HL-60 (cell line): Measurements from ENCODE around the gene LIN52.

ENCODE experiments used
- DNase-seq, 2 experiments: peaks; one replicate each; pipeline ENCODE4 v3.0.0-alpha.2; 2010 to 2020; ENCODE audit warnings: low read depth in 1 of 2, low spot score in 1 of 2
- H3K27ac ChIP-seq: fragments of 250-450 bp; sonication (Bioruptor Pico); replicated peaks from 2 replicates; pipeline ENCODE4 v1.5.1; 2020; ENCODE audit warnings: mild to moderate bottlenecking, moderate library complexity
- H3K27me3 ChIP-seq: fragments of 250-450 bp; sonication (Bioruptor Pico); 2 replicates; pipeline ENCODE4 v1.5.1; 2021; ENCODE audit warnings: mild to moderate bottlenecking, moderate library complexity; ENCODE audit not compliant: insufficient read depth, poor library complexity, severe bottlenecking
- H3K4me3 ChIP-seq: replicated peaks from 2 replicates; pipeline ENCODE4 v1.5.1; 2011; ENCODE audit warnings: mild to moderate bottlenecking, control low read depth, low read length; ENCODE audit not compliant: insufficient read depth
- CTCF ChIP-seq: IDR thresholded peaks from one replicate; pipeline ENCODE4 v1.5.1; 2011; ENCODE audit warnings: low read length, control low read depth, inconsistent platforms; ENCODE audit not compliant: insufficient read depth
- GABPA ChIP-seq: IDR thresholded peaks from 2 replicates; pipeline ENCODE4 v1.6.1; 2012; ENCODE audit warnings: low read depth
- POLR2AphosphoS5 ChIP-seq: IDR thresholded peaks from 2 replicates; pipeline ENCODE4 v1.6.1; 2012; ENCODE audit warnings: low read depth
- SPI1 ChIP-seq: IDR thresholded peaks from 2 replicates; pipeline ENCODE4 v1.6.1; 2012; ENCODE audit warnings: low read depth, mild to moderate bottlenecking, borderline replicate concordance
- TF ChIP-seq, protein P1 (sequence below): IDR thresholded peaks from 2 replicates; pipeline ENCODE4 v1.6.1; 2012; ENCODE audit warnings: low read depth; ENCODE audit not compliant: insufficient replicate concordance

Gene LIN52

DNA sequence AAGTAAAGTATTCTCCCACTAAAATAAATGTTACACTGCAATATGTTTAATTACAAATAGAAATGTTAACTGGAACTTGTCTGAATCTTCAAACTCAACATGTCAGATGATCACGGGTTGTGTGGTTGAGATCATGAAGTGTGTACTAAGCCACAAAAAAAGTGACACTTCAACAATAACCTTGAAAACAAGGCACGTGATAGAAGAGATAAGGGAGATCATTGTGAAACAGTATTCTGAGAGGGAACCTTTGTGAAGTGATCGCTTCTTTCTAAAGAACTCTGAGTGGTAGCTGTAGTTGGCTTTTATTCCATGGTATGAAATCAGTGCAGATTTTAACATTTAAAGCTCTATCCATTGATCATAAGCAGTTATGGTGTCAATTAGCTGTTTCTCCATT lies 60.0 kb downstream of the LIN52 start:
- Histone ChIP-seq H3K27me3 (no peaks in the 10 kb centered on the region), H3K27ac (no peak overlapping the region), H3K4me3 (no peak overlapping the region)
- peak in 1 of 2 experiments; percentile 1 for DNase-seq
- TF ChIP-seq GABPA (no peak), POLR2AphosphoS5 (no peak), SPI1 (no peak)

DNA sequence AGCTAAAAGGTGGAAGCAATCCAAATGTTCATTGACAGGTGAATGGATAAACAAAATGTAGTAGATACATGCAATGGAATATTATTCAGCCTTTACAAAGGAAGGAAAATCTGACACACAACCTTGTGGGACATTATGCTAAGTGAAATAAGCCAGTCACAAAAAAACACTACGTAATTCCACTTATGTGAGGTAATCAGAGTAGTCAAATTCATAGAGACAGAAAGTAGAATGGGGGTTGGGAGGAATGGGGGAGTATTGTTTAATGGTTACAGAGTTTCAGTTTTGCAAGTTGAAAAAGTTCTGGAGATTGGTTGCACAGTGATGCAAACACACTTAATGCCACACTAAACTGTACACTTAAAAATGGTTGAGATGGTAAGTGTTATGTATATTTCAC lies 62.8 kb downstream of the LIN52 start:
- TF ChIP-seq POLR2AphosphoS5 (no peak), CTCF (no peak), SPI1 (no peak), GABPA (no peak)
- TF ChIP-seq, protein P1, sequence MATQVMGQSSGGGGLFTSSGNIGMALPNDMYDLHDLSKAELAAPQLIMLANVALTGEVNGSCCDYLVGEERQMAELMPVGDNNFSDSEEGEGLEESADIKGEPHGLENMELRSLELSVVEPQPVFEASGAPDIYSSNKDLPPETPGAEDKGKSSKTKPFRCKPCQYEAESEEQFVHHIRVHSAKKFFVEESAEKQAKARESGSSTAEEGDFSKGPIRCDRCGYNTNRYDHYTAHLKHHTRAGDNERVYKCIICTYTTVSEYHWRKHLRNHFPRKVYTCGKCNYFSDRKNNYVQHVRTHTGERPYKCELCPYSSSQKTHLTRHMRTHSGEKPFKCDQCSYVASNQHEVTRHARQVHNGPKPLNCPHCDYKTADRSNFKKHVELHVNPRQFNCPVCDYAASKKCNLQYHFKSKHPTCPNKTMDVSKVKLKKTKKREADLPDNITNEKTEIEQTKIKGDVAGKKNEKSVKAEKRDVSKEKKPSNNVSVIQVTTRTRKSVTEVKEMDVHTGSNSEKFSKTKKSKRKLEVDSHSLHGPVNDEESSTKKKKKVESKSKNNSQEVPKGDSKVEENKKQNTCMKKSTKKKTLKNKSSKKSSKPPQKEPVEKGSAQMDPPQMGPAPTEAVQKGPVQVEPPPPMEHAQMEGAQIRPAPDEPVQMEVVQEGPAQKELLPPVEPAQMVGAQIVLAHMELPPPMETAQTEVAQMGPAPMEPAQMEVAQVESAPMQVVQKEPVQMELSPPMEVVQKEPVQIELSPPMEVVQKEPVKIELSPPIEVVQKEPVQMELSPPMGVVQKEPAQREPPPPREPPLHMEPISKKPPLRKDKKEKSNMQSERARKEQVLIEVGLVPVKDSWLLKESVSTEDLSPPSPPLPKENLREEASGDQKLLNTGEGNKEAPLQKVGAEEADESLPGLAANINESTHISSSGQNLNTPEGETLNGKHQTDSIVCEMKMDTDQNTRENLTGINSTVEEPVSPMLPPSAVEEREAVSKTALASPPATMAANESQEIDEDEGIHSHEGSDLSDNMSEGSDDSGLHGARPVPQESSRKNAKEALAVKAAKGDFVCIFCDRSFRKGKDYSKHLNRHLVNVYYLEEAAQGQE, result no peak
- H3K4me3 ChIP-seq, result no peak overlapping the region
- H3K27me3 ChIP-seq, result no peaks in the 10 kb centered on the region
- no peak overlapping the region for H3K27ac ChIP-seq
- DNase-seq, result no peak

DNA sequence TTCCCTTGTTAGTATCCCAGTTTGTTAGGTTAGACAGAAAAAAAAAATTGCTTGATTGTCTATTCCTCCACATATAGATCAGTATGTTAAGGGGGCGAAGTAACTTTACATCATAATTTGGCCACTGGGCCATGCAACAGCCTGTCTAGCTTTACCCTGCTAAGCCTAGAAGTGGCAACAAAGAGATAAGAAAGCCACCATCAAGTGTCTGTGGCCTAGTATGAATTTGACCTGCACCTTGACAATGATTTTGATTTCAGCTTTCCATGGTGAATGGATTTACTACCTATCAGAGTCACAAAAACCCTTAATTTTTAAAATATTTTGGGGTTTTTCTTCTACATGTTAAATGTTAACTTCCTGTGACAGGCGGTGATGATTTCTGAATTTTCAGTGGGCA lies 63.9 kb downstream of the LIN52 start:
- H3K27ac ChIP-seq, result no peak overlapping the region
- DNase-seq, result no peak
- TF ChIP-seq SPI1, result no peak
- TF ChIP-seq GABPA, result no peak
- TF ChIP-seq, protein P1, result no peak
- TF ChIP-seq POLR2AphosphoS5, result no peak
- TF ChIP-seq CTCF, result no peak

GRCh38 chr14:74155287-74155686 lies 70.5 kb downstream of the LIN52 start:
- DNase-seq, result no peak

More for the DNA sequence above, 63.9 kb downstream of the LIN52 start:
- no peak overlapping the region for H3K4me3 ChIP-seq
- no peaks in the 10 kb centered on the region for H3K27me3 ChIP-seq

More at GRCh38 chr14:74155287-74155686, 70.5 kb downstream of the LIN52 start:
- H3K27ac ChIP-seq, result no peak overlapping the region
- no peaks in the 10 kb centered on the region for H3K27me3 ChIP-seq
- no peak overlapping the region for H3K4me3 ChIP-seq
- TF ChIP-seq GABPA (no peak), CTCF (no peak), SPI1 (no peak), POLR2AphosphoS5 (no peak)
- TF ChIP-seq, protein P1, result no peak
